K562 (cell line): Measurements from ENCODE around the gene CHTF8. TPM values are rescaled to one million over a fixed set of nuclear protein-coding genes. Genes with fewer than 3 reads are reported as not detected.

Experiments used
- ATAC-seq: fragments of 200-7000 bp; cut with Tn5 transposase; 3 replicates; pipeline ENCODE4 v1.9.1; 2020; ENCODE audit warnings: moderate library complexity
- BruUV-seq: library from RNA; stranded (reverse); fragments of 400-500 nt; replicated peaks from 2 replicates; lab custom pipeline; 2021; lab: Mats Ljungman, UMichigan
- CTCF ChIA-PET: fragments of 300-600 bp; formaldehyde crosslinking; extraction: SDS; loops from one replicate; lab custom pipeline; 2021; ENCODE audit warnings: low intra/inter-chr PET ratio; lab: Yijun Ruan, JAX
- POLR2A ChIA-PET: fragments of 300-600, 350-650 bp; sonication (Branson Sonifier 250); formaldehyde crosslinking; extraction: SDS; loops from one replicate; lab custom pipeline; 2021; ENCODE audit warnings: antibody characterized with exemption, inconsistent platforms; lab: Yijun Ruan, JAX
- DNase-seq, 4 experiments: peaks; one replicate each; pipeline versions ENCODE4 v3.0.0 to v3.0.0-alpha.2; 2011 to 2018; ENCODE audit warnings: low spot score in 3 of 4, mixed read lengths in 3 of 4; ENCODE audit errors: extremely low read depth in 1 of 4
- FAIRE-seq: peaks from 2 replicates; lab custom pipeline; 2011; peaks lifted over from hg19 to GRCh38; lab: Jason Lieb, UNC
- H2AFZ ChIP-seq: 2 replicates; pipeline ENCODE4 v1.6.0; 2011; ENCODE audit warnings: low read depth, low read length, control low read depth, inconsistent platforms
- H3K27ac ChIP-seq: fragments of 200-600 bp; 3 replicates; pipeline ENCODE4 v1.8.0; 2011; ENCODE audit warnings: low read depth, mild to moderate bottlenecking, control low read depth, inconsistent platforms, low read length, moderate library complexity, mixed read lengths; ENCODE audit errors: extremely low read depth
- H3K27me3 ChIP-seq, 2 experiments: fragments of 300-600 bp in 1 of 2; 2 replicates in 1 of 2; 3 replicates in 1 of 2; pipeline versions ENCODE4 v1.6.0 to v1.8.0; 2011; ENCODE audit warnings: inconsistent platforms in 2 of 2, low read length in 2 of 2, mild to moderate bottlenecking in 1 of 2, mixed read lengths in 1 of 2, moderate library complexity in 1 of 2; ENCODE audit not compliant: control insufficient read depth in 2 of 2, insufficient read depth in 2 of 2
- H3K36me3 ChIP-seq: fragments of 300-600 bp; 3 replicates; pipeline ENCODE4 v1.8.0; 2011; ENCODE audit warnings: mild to moderate bottlenecking, low read length, inconsistent platforms; ENCODE audit not compliant: control insufficient read depth, insufficient read depth
- H3K4me1 ChIP-seq, 2 experiments: fragments of 200-600 bp in 1 of 2; replicated peaks in 1 of 2; 2 replicates in 1 of 2; 3 replicates in 1 of 2; pipeline versions ENCODE4 v1.5.1 to v1.8.0; 2011; ENCODE audit warnings: inconsistent platforms in 2 of 2, low read length in 2 of 2, mild to moderate bottlenecking in 1 of 2, mixed read lengths in 1 of 2, moderate library complexity in 1 of 2; ENCODE audit not compliant: control insufficient read depth in 2 of 2, insufficient read depth in 2 of 2
- H3K4me2 ChIP-seq: 2 replicates; pipeline ENCODE4 v1.6.1; 2011; ENCODE audit warnings: low read length, control low read depth, inconsistent platforms, mixed read lengths; ENCODE audit not compliant: insufficient read depth
- H3K4me3 ChIP-seq: fragments of 200-600 bp; sonication (generic), shearing (Covaris generic); 2 replicates; pipeline ENCODE4 v1.5.1; 2016; ENCODE audit warnings: control low read depth, inconsistent platforms
- H3K79me2 ChIP-seq: fragments of 200-600 bp; 3 replicates; pipeline ENCODE4 v1.8.0; 2011; ENCODE audit warnings: low read length, inconsistent platforms; ENCODE audit not compliant: control insufficient read depth, insufficient read depth
- H3K9ac ChIP-seq, 2 experiments: 2 replicates each; pipeline versions ENCODE4 v1.6.0 to v1.6.1; 2011; ENCODE audit warnings: low read depth in 2 of 2, low read length in 2 of 2, control low read depth in 1 of 2, inconsistent platforms in 1 of 2, mild to moderate bottlenecking in 1 of 2, mixed read lengths in 1 of 2; ENCODE audit not compliant: insufficient read depth in 1 of 2
- H3K9me1 ChIP-seq: one replicate; pipeline ENCODE4 v1.6.0; 2011; ENCODE audit warnings: inconsistent platforms, mild to moderate bottlenecking, low read length, moderate library complexity; ENCODE audit not compliant: control insufficient read depth, insufficient read depth
- H3K9me3 ChIP-seq: replicated peaks from 2 replicates; pipeline ENCODE4 v1.5.1; 2011; ENCODE audit warnings: low read depth, low read length, inconsistent platforms; ENCODE audit not compliant: control insufficient read depth, insufficient read depth
- H4K20me1 ChIP-seq: replicated peaks from 2 replicates; pipeline ENCODE4 v1.6.1; 2011; ENCODE audit warnings: low read length, inconsistent platforms, mixed read lengths; ENCODE audit not compliant: control insufficient read depth, insufficient read depth
- DACH1 ChIP-seq: fragments of 450-650 bp; IDR thresholded peaks from 2 replicates; pipeline ENCODE4 v1.6.1; 2018; ENCODE audit not compliant: partially characterized antibody
- DNMT1 ChIP-seq: fragments of 450-650 bp; IDR thresholded peaks from 2 replicates; pipeline ENCODE4 v1.6.1; 2016; ENCODE audit warnings: antibody characterized with exemption, mild to moderate bottlenecking
- E2F6 ChIP-seq, 2 experiments: IDR thresholded peaks; 2 replicates each; pipeline ENCODE4 v1.6.1; 2011; ENCODE audit warnings: borderline replicate concordance in 1 of 2, control low read depth in 1 of 2, low read depth in 1 of 2, low read length in 1 of 2, mild to moderate bottlenecking in 1 of 2, mixed read lengths in 1 of 2, moderate library complexity in 1 of 2; ENCODE audit not compliant: insufficient read depth in 1 of 2, insufficient read length in 1 of 2, poor library complexity in 1 of 2, severe bottlenecking in 1 of 2; ENCODE audit errors: extremely low read depth in 1 of 2
- ELF2 ChIP-seq: fragments of 250-450 bp; sonication (Bioruptor Pico); IDR thresholded peaks from 2 replicates; pipeline ENCODE4 v1.5.0; 2021; ENCODE audit warnings: mild to moderate bottlenecking
- KAT7 ChIP-seq: sonication (generic); formaldehyde crosslinking; IDR thresholded peaks from 2 replicates; pipeline ENCODE4 v1.8.0; 2022; ENCODE audit warnings: missing genetic modification reagents, mild to moderate bottlenecking, borderline replicate concordance
- NKRF ChIP-seq: fragments of 450-650 bp; IDR thresholded peaks from 2 replicates; pipeline ENCODE4 v1.6.1; 2016; ENCODE audit warnings: borderline replicate concordance
- NR2C1 ChIP-seq, 2 experiments: fragments of 450-650 bp; IDR thresholded peaks; 2 replicates each; pipeline ENCODE4 v1.6.1; 2017; ENCODE audit warnings: mild to moderate bottlenecking in 2 of 2, antibody characterized with exemption in 1 of 2, inconsistent platforms in 1 of 2, missing compliant biosample characterization in 1 of 2, missing genetic modification characterization in 1 of 2
- PTTG1 ChIP-seq: fragments of 450-650 bp; IDR thresholded peaks from 2 replicates; pipeline ENCODE4 v1.6.1; 2016; ENCODE audit warnings: low read depth, mild to moderate bottlenecking, missing genetic modification characterization, missing compliant biosample characterization
- YY1 ChIP-seq, 3 experiments: IDR thresholded peaks; 2 replicates each; pipeline ENCODE4 v1.6.1; 2011; ENCODE audit warnings: low read length in 2 of 3, mild to moderate bottlenecking in 2 of 3, moderate library complexity in 2 of 3, borderline replicate concordance in 1 of 3, control low read depth in 1 of 3, low read depth in 1 of 3; ENCODE audit not compliant: insufficient read depth in 3 of 3, insufficient replicate concordance in 2 of 3, control insufficient read depth in 1 of 3, insufficient read length in 1 of 3; ENCODE audit errors: extremely low read depth in 1 of 3
- WGBS: fragments of 100-300 bp; shearing (Covaris generic); methylation state at CpG from one replicate; pipeline ENCODE4 v1.1.6; 2016; ENCODE audit warnings: low coverage, mixed read lengths; ENCODE audit not compliant: insufficient coverage; ENCODE audit errors: missing lambda C conversion rate; 5-methylcytosine and 5-hydroxymethylcytosine counted together
- in situ Hi-C: fragments of 300-500 bp; cut with MboI; formaldehyde crosslinking; loops from 4 replicates; pipeline ENCODE4 v1.15.0; 2018; ENCODE audit warnings: inconsistent platforms, mixed read lengths
- intact Hi-C: fragments of 100-400 bp; cut with micrococcal nuclease; formaldehyde crosslinking; loops from 2 replicates; pipeline ENCODE4 v1.14.2; 2022
- polyA plus RNA-seq, 8 experiments: library from polyadenylated mRNA; depleted of rRNA in 4 of 8; stranded (reverse) in 5 of 8; unstranded in 3 of 8; fragments of >200 nt; fragmentation: Nextera tagmentation in 2 of 8; fragmentation: Illumina TruSeq in 1 of 8; extraction: Ambion mirVana in 2 of 8; extraction: Trizol in 1 of 8; gene quantifications; 2 replicates each; pipeline versions ENCODE4 v1.2.1 to v1.2.3, GENCODE V29; 2011 to 2014; ENCODE audit warnings: inconsistent platforms in 1 of 8, missing spikeins in 1 of 8
- total RNA-seq, 7 experiments: library from RNA; depleted of rRNA in 6 of 7; stranded (reverse); fragments of >200 nt in 6 of 7; fragmentation: Illumina TruSeq in 2 of 7; extraction: Trizol in 2 of 7; gene quantifications; 2 replicates each; pipeline versions ENCODE4 v1.2.1 to v1.2.3, GENCODE V29; 2011 to 2021; ENCODE audit warnings: low replicate concordance in 1 of 7
- TF ChIP-seq, protein P1 (sequence below): sonication (generic); formaldehyde crosslinking; IDR thresholded peaks from 2 replicates; pipeline ENCODE4 v1.8.1; 2022; ENCODE audit warnings: missing genetic modification reagents
- TF ChIP-seq, protein P2 (sequence below), 3 experiments: fragments of 200-800 bp in 1 of 3; fragments of 250-450 bp in 1 of 3; fragments of 450-650 bp in 1 of 3; sonication (Bioruptor Pico) in 1 of 3; sonication (Bioruptor generic) in 1 of 3; formaldehyde crosslinking in 1 of 3; IDR thresholded peaks; 2 replicates each; pipeline versions ENCODE4 v1.6.1 to v1.8.0; 2016 to 2022; ENCODE audit warnings: mild to moderate bottlenecking in 2 of 3, missing genetic modification characterization in 2 of 3, missing compliant biosample characterization in 1 of 3, moderate library complexity in 1 of 3

Gene CHTF8
- total and polyA plus RNA-seq, 9 of the 15 experiments (the other 6 are each of a cell fraction or from before 2014, with no cell fraction given), result 20.2 to 199 (median 108) TPM

DNA sequence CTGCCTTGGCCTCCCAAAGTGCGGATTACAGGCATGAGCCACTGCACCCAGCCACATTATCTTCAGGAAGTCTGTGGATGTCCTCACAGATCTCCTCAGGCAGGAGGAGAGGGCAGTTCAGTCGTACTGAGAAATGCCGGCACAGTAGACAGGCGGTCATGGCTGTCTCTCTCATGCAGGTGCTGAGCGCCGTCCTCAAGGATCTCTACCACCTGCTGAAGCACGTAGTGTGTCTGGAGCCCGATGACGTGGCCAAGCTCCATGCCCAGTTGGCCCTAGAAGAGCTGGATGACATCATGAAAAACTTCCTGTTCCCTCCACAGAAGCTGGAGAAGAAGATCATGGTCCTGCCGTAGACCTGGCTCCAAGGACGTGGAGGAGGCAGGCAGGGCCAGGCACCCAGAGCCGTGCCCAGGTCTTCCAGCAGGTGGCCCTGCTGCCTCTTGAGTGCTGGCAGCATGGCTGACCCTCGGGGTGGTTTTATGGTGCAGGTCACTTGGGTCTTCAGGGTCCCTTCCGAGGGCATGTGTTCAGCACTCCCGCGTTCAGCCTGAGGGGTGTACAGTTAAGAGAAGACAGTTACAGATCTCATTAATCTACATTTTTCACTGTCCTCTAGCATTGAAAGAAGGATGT lies 49.0 kb downstream of the CHTF8 start:
- DNase-seq, result no peak
- peak; percentile 35 for FAIRE-seq
- no peak overlapping the region for H3K4me2 ChIP-seq
- no peak overlapping the region for H3K9ac ChIP-seq
- no peaks in the 10 kb centered on the region for H3K27me3 ChIP-seq
- H3K36me3 ChIP-seq, result no peaks in the 10 kb centered on the region
- H3K9me1 ChIP-seq, result peaks cover 4% of the 10 kb centered on the region
- CTCF ChIA-PET, result no interaction called here
- intact Hi-C loops, result no loop called here
- H3K9me3 ChIP-seq, result no peaks in the 10 kb centered on the region
- H3K27ac ChIP-seq, result no peak overlapping the region
- H3K4me1 ChIP-seq, result peaks cover 0 to 4% of the 10 kb centered on the region in 2 experiments; a peak in 1 of 5 replicates
- in situ Hi-C loops, result no loop called here
- H3K4me3 ChIP-seq, result no peak overlapping the region
- no TSS peak for BruUV-seq
- peak; percentile 87 for ATAC-seq
- no peak overlapping the region for H2AFZ ChIP-seq
- 78% methylated on average over 16 of the region's 16 CpGs for WGBS
- no peaks in the 10 kb centered on the region for H4K20me1 ChIP-seq
- no peaks in the 10 kb centered on the region for H3K79me2 ChIP-seq
- POLR2A ChIA-PET, result no interaction called here
- TF ChIP-seq KAT7 (no peak), E2F6 (IDR thresholded peaks at IDR 0.05; ENCODE audit: borderline replicate concordance in 1 of 2, extremely low read depth in 1 of 2, insufficient read depth in 1 of 2, insufficient read length in 1 of 2, low read depth in 1 of 2, low read length in 1 of 2, poor library complexity in 1 of 2, severe bottlenecking in 1 of 2) (no peak), DACH1 (no peak), YY1 (IDR thresholded peaks at IDR 0.05; ENCODE audit: borderline replicate concordance in 1 of 3, control insufficient read depth in 1 of 3, extremely low read depth in 1 of 3, insufficient read depth in 3 of 3, insufficient read length in 1 of 3, insufficient replicate concordance in 2 of 3, low read depth in 1 of 3, low read length in 2 of 3) (peak in 1 of 3 experiments; percentile 8), PTTG1 (tag) (no peak), NR2C1 (IDR thresholded peaks at IDR 0.05) (no peak), NR2C1 (tag; IDR thresholded peaks at IDR 0.05) (no peak), NKRF (no peak), DNMT1 (no peak), ELF2 (CRISPR knock-in tag) (no peak)
- TF ChIP-seq, protein P1, sequence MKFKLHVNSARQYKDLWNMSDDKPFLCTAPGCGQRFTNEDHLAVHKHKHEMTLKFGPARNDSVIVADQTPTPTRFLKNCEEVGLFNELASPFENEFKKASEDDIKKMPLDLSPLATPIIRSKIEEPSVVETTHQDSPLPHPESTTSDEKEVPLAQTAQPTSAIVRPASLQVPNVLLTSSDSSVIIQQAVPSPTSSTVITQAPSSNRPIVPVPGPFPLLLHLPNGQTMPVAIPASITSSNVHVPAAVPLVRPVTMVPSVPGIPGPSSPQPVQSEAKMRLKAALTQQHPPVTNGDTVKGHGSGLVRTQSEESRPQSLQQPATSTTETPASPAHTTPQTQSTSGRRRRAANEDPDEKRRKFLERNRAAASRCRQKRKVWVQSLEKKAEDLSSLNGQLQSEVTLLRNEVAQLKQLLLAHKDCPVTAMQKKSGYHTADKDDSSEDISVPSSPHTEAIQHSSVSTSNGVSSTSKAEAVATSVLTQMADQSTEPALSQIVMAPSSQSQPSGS (CRISPR knock-in tag), result no peak
- TF ChIP-seq, protein P2, sequence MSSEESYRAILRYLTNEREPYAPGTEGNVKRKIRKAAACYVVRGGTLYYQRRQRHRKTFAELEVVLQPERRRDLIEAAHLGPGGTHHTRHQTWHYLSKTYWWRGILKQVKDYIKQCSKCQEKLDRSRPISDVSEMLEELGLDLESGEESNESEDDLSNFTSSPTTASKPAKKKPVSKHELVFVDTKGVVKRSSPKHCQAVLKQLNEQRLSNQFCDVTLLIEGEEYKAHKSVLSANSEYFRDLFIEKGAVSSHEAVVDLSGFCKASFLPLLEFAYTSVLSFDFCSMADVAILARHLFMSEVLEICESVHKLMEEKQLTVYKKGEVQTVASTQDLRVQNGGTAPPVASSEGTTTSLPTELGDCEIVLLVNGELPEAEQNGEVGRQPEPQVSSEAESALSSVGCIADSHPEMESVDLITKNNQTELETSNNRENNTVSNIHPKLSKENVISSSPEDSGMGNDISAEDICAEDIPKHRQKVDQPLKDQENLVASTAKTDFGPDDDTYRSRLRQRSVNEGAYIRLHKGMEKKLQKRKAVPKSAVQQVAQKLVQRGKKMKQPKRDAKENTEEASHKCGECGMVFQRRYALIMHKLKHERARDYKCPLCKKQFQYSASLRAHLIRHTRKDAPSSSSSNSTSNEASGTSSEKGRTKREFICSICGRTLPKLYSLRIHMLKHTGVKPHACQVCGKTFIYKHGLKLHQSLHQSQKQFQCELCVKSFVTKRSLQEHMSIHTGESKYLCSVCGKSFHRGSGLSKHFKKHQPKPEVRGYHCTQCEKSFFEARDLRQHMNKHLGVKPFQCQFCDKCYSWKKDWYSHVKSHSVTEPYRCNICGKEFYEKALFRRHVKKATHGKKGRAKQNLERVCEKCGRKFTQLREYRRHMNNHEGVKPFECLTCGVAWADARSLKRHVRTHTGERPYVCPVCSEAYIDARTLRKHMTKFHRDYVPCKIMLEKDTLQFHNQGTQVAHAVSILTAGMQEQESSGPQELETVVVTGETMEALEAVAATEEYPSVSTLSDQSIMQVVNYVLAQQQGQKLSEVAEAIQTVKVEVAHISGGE (CRISPR knock-in tag; IDR thresholded peaks at IDR 0.05), result no peak
